ENCODE measurements around the gene DAZAP2.
"Not testable (repeated sequence)": the region's sequence is repeated elsewhere in the genome, so short reads cannot be mapped to it uniquely, and the experiment has no call there.

Gene DAZAP2

DNA sequence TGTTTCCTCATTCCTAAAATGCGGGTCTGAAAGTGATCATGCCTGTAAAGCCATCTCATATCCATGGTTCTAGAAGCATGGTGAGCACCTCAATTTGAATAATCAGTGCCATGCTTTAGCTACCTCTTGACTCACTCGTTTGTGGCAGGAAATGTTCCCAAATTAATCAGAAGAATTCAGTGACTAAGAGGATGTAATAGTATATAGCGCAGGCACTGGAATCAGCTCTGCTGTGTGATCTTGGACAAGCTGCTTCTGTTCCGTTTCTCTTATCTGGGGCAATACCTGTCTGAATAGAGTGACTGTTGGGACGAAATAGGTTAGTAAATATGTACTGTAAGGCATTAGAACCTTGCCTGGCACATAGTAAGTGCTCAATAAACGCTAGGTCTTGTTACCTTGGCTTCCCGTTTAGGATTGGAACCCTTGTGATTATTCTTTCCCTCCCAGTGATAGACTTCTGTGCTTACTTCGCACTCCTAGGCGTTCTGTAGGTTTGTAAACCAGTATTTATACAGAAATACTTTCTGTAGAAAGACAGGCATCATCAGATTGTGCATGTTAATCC, 32.4 kb downstream of the DAZAP2 start:
- DNase-seq: no peak
- peak overlapping the region; percentile 75; the same call in 1 of the 2 replicates for H2AFZ ChIP-seq (ENCODE audit: low read length)

DNA sequence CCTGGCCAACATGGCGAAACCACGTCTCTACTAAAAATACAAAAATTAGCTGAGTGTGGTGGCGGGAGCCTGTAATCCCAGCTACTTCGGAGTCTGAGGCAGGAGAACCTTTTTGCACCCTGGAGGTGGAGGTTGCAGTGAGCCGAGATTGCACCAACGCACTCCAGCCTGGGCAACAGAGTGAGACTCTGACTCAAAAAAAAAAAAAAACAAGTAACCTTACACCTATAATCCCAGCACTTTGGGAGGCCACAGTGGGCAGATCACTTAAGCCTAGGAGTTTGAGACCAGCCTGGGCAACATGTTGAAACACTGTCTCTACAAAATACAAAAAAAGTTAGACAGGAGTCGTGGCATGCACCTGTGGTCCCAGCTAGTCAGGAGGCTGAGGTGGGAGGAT, 34.2 kb downstream of the DAZAP2 start:
- H3K27me3 ChIP-seq (replicated peaks; ENCODE audit: insufficient read depth, low read length): peaks cover 15% of the 10 kb centered on the region; the same call in 1 of the 2 replicates
- not testable (repeated sequence) for H3K9me2 ChIP-seq (replicated peaks; ENCODE audit: insufficient read depth, low read length); H3K9me3 ChIP-seq (replicated peaks; ENCODE audit: insufficient read depth, low read length); H3K79me2 ChIP-seq (ENCODE audit: low read length); H3K4me3 ChIP-seq (ENCODE audit: low read length); H3K4me1 ChIP-seq (ENCODE audit: low read length); H3K4me2 ChIP-seq (ENCODE audit: low read depth, low read length); H3K9ac ChIP-seq (ENCODE audit: low read length); H2AFZ ChIP-seq (ENCODE audit: low read length); DNase-seq; H4K20me1 ChIP-seq (ENCODE audit: insufficient read depth, low read length); H3K36me3 ChIP-seq (replicated peaks; ENCODE audit: insufficient read depth, low read length); H3K27ac ChIP-seq (ENCODE audit: low read length); H3F3A ChIP-seq (ENCODE audit: insufficient read depth, low read length)

More for the DNA sequence above, 32.4 kb downstream of the DAZAP2 start:
- H3K9me3 ChIP-seq (replicated peaks; ENCODE audit: insufficient read depth, low read length): no peaks in the 10 kb centered on the region
- H3K4me2 ChIP-seq (ENCODE audit: low read depth, low read length): peak overlapping the region; percentile 71
- H3K4me1 ChIP-seq (ENCODE audit: low read length): no peaks in the 10 kb centered on the region
- no peak overlapping the region for H3K27ac ChIP-seq (ENCODE audit: low read length)
- H3K27me3 ChIP-seq (replicated peaks; ENCODE audit: insufficient read depth, low read length): peaks cover 15% of the 10 kb centered on the region; the same call in 1 of the 2 replicates
- TF ChIP-seq EZH2phosphoT487 (IDR thresholded peaks at IDR 0.05; ENCODE audit: low read length) (no peak), EZH2 (optimal IDR thresholded peaks at IDR 0.05; ENCODE audit: low read depth, low read length) (no peak)
- TF ChIP-seq, protein P1, sequence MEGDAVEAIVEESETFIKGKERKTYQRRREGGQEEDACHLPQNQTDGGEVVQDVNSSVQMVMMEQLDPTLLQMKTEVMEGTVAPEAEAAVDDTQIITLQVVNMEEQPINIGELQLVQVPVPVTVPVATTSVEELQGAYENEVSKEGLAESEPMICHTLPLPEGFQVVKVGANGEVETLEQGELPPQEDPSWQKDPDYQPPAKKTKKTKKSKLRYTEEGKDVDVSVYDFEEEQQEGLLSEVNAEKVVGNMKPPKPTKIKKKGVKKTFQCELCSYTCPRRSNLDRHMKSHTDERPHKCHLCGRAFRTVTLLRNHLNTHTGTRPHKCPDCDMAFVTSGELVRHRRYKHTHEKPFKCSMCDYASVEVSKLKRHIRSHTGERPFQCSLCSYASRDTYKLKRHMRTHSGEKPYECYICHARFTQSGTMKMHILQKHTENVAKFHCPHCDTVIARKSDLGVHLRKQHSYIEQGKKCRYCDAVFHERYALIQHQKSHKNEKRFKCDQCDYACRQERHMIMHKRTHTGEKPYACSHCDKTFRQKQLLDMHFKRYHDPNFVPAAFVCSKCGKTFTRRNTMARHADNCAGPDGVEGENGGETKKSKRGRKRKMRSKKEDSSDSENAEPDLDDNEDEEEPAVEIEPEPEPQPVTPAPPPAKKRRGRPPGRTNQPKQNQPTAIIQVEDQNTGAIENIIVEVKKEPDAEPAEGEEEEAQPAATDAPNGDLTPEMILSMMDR (IDR thresholded peaks at IDR 0.05; ENCODE audit: low read length): no peak
- H3F3A ChIP-seq (ENCODE audit: insufficient read depth, low read length): no peaks in the 10 kb centered on the region
- no peaks in the 10 kb centered on the region for H3K79me2 ChIP-seq (ENCODE audit: low read length)
- H3K9me2 ChIP-seq (replicated peaks; ENCODE audit: insufficient read depth, low read length): no peaks in the 10 kb centered on the region
- no peak overlapping the region for H3K9ac ChIP-seq (ENCODE audit: low read length)
- no peaks in the 10 kb centered on the region for H3K36me3 ChIP-seq (replicated peaks; ENCODE audit: insufficient read depth, low read length)
- no peaks in the 10 kb centered on the region for H4K20me1 ChIP-seq (ENCODE audit: insufficient read depth, low read length)
- 0 out of 2 replicates have a peak overlapping the region, but pooled peaks have one; percentile 60 for H3K4me3 ChIP-seq (ENCODE audit: low read length)

DNA sequence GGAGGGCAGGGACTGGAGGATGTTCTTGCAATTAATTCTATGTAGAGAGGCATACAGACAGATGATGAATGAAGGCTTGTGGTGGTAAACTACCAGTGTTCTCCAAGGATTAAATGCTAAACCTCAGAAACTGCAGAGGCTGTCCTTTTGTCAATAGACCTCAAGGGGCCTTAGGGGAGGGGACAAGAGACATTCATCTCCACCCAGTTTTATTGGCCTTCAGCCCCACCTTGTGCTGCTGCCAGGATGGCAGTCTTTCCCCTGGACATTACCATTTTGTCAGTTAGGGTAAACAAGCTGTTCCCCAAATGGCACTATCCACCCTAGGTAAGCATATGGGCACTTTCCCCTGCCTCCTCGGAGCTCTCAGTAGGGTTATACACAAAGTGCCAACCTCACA, 36.5 kb downstream of the DAZAP2 start:
- no peak for DNase-seq
- Histone ChIP-seq H3F3A (ENCODE audit: insufficient read depth, low read length) (no peaks in the 10 kb centered on the region), H3K9ac (ENCODE audit: low read length) (no peak overlapping the region), H3K36me3 (replicated peaks; ENCODE audit: insufficient read depth, low read length) (no peaks in the 10 kb centered on the region), H4K20me1 (ENCODE audit: insufficient read depth, low read length) (no peaks in the 10 kb centered on the region), H3K27me3 (replicated peaks; ENCODE audit: insufficient read depth, low read length) (peaks cover 11% of the 10 kb centered on the region; the same call in 1 of the 2 replicates), H3K27ac (ENCODE audit: low read length) (no peak overlapping the region), H3K4me1 (ENCODE audit: low read length) (no peaks in the 10 kb centered on the region), H3K79me2 (ENCODE audit: low read length) (no peaks in the 10 kb centered on the region), H3K9me3 (replicated peaks; ENCODE audit: insufficient read depth, low read length) (no peaks in the 10 kb centered on the region), H2AFZ (ENCODE audit: low read length) (no peak overlapping the region), H3K4me2 (ENCODE audit: low read depth, low read length) (no peak overlapping the region), H3K9me2 (replicated peaks; ENCODE audit: insufficient read depth, low read length) (no peaks in the 10 kb centered on the region), H3K4me3 (ENCODE audit: low read length) (no peak overlapping the region)
- no peak for TF ChIP-seq EZH2 (optimal IDR thresholded peaks at IDR 0.05; ENCODE audit: low read depth, low read length)
- no peak for TF ChIP-seq EZH2phosphoT487 (IDR thresholded peaks at IDR 0.05; ENCODE audit: low read length)
- TF ChIP-seq, protein P1 (IDR thresholded peaks at IDR 0.05; ENCODE audit: low read length): no peak

DNA sequence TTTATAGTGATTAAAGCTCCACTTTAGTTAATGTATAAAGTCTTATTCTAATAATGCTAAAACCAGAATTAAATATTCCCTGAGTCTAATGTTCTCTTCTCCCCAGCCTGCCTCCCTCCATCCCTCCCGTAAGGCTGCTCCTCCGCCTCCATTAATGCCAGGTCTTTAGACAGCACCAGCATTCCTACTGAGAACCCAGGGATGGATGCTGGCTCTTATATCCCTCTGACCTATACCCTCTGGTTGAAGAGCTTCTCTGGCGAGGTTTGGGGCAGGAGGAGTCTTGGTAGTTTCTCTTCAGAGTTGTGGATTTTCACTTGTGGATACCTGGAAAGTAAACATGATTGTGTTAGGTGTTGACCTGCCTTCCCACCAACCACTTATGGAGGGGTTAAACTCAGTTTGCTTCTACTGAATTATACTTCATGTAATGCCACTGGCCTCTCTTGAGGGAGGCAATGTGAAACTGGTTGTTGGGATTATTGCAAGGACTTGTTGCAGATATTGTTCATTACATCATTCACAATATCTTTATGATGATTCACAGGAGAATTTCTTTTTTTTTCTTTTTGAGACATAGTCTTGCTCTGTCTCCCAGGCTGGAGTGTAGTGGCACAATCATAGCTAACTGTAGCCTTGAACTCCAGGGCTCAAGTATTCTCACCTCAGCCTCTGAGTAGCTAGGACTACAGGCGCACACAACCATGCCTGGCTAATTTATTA, 42.7 kb downstream of the DAZAP2 start:
- Histone ChIP-seq H3K9me3 (replicated peaks; ENCODE audit: insufficient read depth, low read length) (no peaks in the 10 kb centered on the region), H3K9ac (ENCODE audit: low read length) (no peak overlapping the region), H3K79me2 (ENCODE audit: low read length) (no peaks in the 10 kb centered on the region), H3K36me3 (replicated peaks; ENCODE audit: insufficient read depth, low read length) (no peaks in the 10 kb centered on the region), H3K9me2 (replicated peaks; ENCODE audit: insufficient read depth, low read length) (no peaks in the 10 kb centered on the region), H3K27me3 (replicated peaks; ENCODE audit: insufficient read depth, low read length) (no peaks in the 10 kb centered on the region), H2AFZ (ENCODE audit: low read length) (no peak overlapping the region), H3K27ac (ENCODE audit: low read length) (no peak overlapping the region), H4K20me1 (ENCODE audit: insufficient read depth, low read length) (no peaks in the 10 kb centered on the region), H3K4me1 (ENCODE audit: low read length) (no peaks in the 10 kb centered on the region), H3F3A (ENCODE audit: insufficient read depth, low read length) (no peaks in the 10 kb centered on the region), H3K4me2 (ENCODE audit: low read depth, low read length) (no peak overlapping the region), H3K4me3 (ENCODE audit: low read length) (no peak overlapping the region)
- TF ChIP-seq EZH2 (optimal IDR thresholded peaks at IDR 0.05; ENCODE audit: low read depth, low read length) (no peak), EZH2phosphoT487 (IDR thresholded peaks at IDR 0.05; ENCODE audit: low read length) (no peak)
- TF ChIP-seq, protein P1 (IDR thresholded peaks at IDR 0.05; ENCODE audit: low read length): no peak
- no peak for DNase-seq
